Stimulated activated CD4-positive, alpha-beta T cell treated with anti-CD3 and anti-CD28 coated beads, Interleukin-4, amount 100 ng/mL, for 24 hours (primary cell): ENCODE results near the gene IRX5.
A peak's percentile ranks its signal among the peaks of the same experiment; 100 is the strongest.

Experiments
- DNase-seq: peaks from one replicate; pipeline ENCODE4 v3.0.0-alpha.2; 2020

The IRX5 gene

DNA sequence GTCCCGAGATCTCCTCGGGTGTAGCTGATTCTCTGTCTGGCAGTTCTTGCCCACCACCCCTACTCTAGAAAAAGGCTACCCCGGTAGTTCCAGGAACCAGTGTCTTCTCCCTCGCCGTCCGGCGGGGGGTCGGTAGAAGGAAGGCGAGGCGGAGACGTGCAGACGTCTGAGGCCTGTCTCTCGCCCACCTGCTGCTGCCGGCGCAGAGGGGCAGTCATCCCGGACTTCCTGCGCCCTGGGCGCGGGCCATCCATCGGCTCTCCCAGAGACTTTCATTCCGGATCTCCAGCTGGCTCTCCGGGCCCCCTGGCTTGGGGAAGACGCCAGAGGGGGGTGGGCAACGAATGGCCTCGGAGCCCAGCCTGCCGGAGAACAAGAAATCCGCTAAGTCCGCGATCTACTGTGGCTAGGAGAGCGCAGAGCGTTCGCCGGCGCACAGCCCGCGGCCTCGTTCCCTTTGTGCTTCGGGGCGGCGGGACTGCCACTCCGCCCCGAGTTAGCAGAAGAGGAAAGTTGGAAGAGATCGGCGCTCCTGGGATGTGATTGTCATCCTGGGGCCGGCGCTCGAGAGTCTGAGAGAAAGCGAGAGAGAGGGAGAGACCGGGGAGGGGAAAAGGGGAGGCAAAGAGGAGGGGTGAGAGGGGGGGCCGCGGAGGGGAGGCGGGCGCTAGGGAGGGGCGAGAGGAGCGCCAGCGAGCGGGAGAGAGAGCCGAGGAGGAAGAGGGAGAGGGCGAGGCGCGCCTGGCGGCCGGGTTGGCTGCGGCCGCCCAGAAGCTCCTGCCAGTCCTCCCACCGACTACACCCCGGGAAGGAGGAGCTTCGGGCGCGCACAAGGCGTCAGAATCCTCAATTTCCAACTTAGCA is at the start of gene IRX5:
Gene IRX5 (plus strand): TSS at position 861 of the 864 bp plus-strand sequence. CDS start 334 bp downstream, outside the sequence.
- DNase-seq, result peak; percentile 12

DNA sequence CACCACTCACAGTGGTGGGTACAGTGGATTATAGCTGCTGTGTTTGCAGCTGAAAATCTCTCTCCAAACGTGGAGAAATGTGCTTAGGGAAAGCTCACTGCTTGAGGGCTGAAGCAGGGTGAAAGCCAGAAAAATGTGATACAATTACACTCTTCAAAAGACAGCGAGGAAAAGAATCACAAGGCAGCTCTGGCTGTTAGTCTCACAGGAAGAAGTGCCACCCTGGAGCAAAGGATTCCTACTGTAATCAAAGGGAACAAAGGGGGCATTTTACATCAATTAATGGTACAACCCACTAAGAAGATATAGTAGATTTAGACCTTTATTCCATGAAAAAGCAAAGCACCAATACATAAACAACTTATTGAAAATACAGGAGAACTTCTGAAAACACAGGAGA is 48.1 kb upstream of the IRX5 start:
- no peak for DNase-seq

DNA sequence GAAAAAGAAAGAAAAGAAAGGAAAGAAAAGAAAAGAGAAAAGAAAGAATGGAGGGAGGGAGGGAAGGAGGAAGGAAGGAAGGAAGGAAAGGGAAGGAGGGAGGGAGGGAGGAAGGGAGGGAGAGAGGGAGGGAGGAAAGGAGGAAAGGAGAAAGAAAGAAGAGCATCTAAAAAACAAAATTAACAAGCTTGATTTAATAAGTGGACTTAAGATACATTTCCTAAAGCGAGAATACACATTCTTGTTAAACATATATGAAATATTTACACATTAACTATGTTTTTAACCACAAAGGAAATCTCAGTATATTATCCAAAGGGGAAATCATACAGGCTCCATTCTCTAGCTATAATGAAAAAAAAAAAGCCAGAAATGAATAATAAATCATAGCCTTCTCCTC is 47.3 kb upstream of the IRX5 start:
- no peak for DNase-seq

DNA sequence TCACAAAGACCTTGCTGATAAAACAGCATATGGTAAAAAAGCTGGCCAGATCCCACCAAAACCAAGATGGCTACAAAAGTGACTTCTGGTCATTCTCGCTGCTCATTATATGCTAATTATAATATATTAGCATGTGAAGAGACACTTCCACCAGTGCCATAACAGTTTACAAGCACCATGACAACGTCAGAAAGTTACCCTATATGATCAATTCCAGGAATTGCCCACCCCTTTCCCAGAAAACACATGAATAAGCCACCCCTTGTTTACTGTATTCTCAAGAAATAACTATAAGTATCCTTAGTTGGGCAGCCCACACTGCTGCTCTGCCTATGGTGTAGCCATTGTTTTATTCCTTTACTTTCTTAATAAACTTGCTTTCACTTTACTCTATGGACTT is 44.6 kb upstream of the IRX5 start:
- DNase-seq, result no peak

DNA sequence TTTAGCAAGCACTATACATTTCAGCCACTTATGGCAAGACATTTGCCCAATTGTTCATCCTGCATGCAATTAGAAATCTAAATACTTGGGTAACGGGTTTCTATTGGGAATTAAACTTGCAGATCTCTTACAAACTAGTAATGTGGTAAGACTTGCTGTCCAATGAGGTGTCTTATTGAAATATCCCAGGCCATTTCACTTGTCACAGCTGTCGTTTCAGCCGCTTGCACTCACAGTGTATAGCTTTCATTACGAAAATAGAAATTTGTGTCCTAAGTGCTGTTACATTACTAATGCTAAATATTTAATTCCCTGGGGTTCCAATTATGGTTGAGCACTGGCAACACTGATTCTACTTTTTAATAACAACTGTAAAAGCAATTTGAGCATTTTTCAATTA is 40.3 kb upstream of the IRX5 start:
- no peak for DNase-seq

DNA sequence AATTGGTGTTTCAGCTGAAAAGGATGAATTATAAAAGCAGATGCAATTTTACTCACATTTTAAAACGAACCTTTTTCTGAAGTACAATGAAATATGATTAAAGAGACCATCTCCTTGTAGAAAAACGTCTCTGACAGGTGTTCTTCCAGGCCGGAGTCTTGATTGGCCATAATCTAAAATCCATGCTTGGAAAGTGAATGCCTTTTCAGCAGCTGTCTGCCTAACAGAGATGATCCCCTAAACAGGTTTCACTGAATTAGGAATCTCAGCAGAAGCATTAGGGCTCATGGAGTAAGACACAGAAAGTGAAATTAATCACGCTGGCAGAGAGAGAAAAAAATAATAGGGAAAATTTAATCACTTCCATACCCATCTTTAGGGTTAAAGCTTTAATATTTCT is 39.3 kb upstream of the IRX5 start:
- DNase-seq, result no peak

DNA sequence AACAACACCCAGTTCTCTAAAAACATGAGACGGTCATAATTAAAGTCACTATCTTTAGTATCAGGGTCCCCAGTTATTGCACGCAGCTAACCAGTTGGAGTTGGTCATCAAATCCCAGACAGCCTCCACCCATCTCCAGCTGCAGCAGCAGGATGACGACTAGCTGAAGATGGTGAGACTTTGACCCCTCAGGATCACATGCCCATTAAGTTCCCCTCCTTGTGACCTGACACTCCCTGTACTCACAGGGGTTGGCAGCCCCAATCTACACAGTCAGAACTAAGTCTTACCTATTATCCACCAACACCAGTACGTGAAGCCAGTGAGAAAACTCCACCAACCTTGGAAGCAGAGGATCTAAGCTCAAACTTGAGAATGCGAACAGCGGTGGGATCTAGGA is 37.7 kb upstream of the IRX5 start:
- no peak for DNase-seq

DNA sequence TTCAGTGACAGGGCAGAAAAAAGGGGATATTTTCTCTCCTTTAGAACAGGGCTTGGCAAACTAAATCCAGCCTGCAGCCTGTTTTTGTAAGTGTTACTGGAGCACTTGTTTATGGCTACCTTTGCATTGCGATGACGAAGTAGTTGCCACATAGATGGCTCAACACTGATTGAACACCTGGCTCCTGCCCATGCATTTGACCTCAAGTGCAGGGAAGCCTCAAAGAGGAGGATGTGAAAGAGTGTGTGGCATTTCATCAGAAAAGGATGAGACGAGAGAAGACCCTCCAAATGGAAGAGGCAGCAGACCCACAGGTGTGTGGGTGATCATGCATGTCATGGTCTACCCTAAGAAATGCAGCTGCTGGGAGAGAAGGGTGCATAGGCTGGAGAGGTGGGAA is 32.7 kb upstream of the IRX5 start:
- no peak for DNase-seq

DNA sequence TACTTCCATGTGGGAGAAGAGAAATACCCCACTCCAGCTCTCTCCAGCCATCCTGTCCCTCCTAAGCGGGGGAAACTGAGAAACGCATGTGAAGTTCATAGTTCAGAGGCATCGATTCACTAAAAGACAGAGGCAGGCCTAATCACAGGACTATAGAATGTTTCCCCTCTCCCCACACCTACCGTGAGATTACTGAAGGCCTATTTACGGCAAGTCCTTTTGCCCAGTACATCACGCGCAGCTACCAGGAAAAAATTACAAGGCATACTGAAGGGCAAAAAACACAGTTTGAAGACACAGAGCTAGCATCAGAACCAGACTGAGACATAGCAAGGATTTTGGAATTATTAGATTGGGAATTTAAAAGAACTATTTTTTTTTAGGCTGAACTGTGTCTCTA is 29.1 kb upstream of the IRX5 start:
- no peak for DNase-seq

DNA sequence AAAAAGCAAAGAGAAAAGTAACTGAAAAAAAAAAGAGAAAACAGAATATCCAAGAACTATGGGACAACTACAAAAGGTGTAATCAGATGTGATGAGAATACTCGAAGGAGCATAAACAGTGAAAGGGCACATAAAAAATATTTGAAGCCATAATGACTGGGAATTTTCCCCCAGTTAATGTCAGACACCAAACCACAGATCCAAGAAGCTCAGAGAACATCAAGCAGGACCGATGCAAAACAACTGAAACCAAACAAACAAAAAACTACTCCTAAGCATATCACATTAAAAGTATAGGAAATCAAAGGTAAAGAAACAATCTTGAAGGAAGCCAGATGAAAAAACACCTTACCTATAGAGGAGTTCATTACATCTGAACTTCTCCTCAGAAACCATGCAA is 27.6 kb upstream of the IRX5 start:
- DNase-seq, result no peak

DNA sequence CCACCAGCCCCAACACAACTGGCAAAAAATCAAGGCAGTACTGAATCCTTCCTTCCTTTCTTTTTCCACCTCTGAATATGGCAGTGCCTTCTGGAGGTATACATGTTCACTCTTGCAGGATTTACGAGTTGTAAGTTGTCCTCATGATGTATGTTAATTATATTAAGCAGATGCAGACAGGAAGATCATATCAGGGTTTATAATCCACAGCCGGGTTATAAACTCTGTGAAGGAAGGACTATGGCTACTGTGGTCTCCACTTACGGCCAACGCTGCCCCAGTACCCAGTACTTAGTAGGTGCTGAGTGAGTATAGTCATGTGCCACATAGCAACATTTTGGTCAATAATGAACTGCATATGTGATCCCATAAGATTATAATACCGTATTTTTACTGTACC is 19.6 kb upstream of the IRX5 start:
- DNase-seq, result no peak

DNA sequence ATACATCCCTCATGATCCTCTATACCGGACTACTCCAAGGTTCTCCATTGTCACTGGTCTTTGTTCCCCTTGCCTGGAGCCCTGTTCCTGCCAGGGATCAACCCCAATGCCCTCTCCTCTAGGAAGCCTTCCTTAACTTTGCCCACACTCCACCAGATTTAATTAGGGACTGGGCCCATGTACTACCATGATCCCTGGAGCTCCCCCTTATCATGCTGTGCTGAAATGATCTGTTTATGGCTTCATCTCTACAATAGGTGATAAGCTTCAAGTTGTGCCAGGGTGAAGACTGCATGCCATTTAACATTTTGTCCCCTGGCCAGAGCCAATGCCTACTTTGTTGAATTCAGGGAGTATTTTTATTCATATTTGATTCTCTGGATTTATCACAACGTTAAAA is 17.9 kb upstream of the IRX5 start:
- DNase-seq, result no peak

DNA sequence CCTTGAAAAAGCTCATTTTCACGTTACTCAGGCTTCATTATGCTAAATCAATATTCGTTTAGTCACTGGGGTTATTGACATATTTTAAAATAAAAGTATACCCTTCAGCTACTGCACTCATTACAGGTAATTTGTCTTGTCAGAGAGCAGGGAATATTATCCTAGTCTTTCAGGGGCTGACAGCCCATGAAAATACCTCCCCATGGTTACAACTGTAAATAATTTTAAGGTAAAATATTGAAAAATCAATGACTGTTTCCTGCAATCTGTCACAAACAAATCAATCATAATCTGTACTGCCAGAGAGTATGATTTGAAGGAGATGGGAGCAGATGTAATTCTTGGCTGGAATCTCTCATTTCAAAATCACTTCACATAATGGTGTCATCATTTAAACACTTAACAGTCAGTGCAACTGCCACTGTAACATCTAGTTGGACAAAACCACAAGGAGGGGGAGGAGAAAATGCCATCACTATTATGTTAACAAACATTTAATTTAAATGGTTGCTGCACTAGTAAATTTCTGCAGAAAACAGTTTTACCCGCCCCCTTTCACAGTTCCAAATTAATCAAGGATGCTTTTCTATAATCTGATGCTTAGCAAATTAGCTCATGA is 9.3 kb upstream of the IRX5 start:
- DNase-seq, result no peak

DNA sequence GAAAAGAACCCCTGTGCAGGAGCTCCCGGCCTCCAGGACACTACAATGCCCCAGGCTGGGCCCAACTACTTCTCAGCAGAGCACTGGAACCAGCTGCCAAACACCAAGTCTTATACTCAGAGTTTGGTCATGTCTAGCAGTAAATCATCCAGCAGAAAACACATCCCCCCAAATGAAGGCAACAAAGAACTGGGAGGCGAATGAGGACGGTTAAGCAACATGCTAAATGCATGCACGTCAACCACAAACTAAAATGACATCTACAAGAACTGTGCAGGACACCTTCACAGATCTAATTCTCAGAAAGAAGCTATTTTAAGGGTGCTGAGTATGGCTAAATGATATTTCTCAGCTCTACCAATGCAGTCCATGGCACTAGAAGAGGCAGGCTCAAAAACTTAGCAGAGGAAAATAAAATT is 7.6 kb upstream of the IRX5 start:
- DNase-seq, result no peak

DNA sequence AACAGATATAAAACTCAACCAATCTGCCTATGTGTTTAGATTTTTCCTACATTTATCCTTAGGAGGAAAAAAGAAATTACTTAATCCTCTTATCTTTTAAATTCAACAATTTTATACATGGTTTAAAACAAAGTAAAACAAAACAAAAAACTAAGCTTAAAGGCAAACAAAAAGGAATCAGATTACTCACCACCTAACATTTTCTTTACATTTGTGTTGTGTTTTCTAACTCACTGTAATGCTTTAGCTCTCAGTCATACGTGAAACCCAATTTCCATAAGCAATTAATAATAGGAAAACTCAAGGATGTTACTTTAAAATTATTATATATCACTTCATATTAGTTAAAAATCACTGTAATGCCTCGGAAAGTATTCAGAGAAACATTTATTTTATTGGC is 6.7 kb upstream of the IRX5 start:
- no peak for DNase-seq

DNA sequence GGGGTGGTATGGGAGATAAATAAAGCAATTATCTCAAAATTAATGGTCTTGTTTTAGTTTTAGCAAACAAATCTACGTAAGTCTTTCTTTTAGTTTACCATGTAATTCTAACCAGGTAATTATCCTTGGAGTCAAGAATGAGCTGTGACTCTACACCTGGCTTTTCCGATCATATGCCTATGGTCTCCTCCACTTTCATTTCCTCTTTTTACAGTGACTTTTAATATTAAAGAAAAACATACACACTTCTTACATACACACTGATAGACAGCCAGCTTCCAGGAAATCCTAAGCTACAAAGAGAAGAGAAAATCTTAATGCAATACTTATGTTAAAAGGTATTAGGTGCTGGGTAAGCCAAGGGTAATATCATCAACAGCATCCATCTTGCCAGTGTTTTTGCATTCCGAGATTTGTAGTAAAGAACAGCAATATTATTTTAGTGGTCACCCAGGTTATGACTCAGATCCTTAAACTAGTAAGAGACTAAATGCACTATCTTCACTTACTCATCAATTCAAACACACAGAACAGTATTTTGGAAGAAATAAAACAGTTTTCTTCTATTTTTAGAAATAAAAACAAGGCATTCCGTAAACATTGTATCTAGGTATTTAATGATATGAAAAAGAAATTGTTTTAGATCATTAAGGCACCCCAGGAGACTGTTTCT is 4.4 kb upstream of the IRX5 start:
- no peak for DNase-seq

DNA sequence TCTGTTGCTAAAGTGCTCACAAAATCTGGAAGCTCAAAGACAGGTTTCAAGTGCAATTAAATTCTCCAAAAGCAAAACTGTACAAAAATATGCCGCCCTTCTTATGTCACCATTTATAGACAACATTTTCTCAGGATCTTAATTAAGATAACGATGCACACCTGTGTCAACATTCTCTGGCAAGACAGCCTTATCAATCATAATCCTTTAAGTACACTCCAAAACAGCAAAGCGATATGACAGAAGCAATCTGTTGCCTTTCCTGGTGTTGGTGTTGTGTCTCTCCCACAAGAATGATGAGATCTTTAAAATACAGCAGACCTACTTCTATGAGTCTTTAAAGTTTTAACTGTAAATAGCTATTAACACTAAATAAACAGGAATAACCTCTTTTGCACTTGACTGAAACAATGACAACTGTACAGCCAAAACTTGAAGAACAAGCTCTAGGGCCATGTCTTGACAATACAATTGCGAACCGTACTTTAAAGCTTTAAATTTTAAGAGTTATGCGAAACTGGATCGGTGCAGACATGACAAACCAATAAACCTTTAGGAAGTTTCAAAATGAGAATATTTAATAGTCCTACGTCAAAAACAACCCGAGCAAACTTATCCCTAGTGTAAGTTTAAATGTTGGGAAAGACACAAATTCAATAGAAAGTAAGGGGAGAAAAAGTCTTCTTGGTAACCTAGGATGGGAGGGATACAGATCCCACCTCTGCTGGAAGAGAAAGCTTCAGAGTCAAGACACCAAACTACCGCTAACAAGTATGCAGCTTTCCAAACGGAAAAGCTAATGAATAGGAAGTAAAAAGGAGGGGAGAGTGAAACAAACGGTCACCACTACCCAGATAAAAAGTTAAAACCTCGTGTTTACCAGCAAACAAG is 3.3 kb upstream of the IRX5 start:
- DNase-seq, result no peak

DNA sequence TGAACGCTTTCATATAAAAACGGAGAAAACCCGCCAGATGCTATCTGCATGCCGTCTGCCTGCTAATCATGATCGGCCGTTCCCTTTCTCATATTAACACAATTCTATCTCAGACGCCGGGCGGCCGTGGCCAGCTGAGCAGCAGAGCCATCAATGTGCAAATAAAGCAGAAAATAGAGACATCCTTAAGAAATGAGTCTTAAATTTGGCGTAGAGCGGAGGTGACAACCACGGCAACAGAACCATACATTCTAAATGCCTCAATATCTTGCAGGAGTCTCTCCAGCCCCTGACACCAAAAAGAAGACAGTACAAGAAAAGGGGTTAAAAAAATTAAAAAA is 2.7 kb upstream of the IRX5 start:
- DNase-seq, result no peak

DNA sequence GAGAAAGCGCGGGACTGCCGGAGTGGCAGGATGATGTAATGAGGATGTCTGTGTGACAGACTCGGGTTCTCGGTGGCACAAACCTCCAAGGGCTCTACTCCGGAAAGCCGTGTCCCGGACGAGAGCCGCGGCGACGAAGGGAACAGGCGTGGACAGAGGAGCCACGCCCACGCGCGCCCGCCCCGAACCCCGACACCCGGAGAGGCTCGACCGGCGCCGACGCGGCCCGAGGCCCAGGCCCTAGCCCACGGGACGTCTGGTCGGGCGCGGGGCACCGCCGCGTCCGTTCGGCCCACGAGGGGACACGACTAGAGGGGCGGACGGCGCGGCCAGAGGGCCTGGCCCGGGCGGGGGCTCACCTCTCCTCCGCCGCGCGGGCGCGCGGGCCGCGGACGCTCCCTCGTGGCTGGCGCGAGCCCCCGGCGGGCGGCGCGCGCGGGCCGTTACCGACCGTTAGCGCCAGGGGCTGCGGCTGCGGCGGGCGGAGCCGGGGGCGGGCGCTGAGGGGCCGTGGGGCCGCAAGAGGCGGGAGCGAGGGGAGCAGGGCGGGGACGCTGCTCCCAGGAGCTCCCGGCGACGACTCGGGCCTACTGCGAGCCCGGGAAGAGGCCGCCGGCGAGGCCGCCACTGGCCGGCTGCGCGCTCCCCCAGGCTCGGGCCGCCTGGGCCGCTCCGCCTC is 2.1 kb upstream of the IRX5 start:
- DNase-seq, result peak; percentile 14

DNA sequence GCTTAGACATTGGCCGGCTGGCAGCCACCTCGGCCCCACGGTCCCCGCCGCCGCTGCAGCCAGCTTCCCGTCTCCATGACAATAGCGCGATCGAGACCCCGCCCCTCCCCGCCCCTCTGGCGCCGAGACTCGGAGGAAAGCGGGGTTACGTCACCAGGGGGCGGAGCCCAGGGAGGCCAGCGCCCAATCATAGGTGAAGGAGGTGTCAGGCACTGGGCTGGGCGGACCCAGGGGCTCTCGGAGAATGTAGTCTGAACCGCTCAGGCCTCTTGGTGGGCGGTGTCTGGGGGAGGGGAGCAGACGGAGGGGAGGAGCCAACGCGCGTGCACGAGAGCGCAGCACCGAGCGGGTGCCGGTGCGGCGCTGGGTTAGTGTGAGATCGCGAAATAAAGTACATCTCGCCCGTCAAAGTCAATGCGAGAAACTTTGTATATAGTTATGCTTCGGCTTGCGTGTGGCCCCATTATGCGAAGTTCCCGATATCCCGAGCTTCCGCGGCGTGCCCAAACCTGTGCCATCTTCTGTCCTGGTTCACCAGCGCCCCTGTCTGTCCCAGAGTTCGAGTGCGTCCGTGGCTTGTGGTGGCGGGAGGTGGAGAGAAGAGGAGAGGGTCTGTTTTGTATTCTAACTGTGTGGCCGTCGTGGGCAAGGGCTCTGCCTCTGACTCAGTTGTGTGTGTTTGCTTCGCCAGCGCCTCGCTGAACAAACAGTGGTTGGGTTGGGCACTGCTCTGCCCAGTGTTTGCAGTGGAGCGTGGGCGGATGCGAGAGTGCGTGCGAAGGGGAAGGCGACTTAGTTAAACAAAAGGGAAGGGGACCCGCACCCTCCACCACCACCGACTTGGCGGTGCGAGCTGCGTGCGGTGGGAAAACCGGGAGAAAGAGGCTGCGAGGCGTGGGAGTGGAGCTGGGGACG is 1.3 kb upstream of the IRX5 start:
- DNase-seq, result peak; percentile 91

DNA sequence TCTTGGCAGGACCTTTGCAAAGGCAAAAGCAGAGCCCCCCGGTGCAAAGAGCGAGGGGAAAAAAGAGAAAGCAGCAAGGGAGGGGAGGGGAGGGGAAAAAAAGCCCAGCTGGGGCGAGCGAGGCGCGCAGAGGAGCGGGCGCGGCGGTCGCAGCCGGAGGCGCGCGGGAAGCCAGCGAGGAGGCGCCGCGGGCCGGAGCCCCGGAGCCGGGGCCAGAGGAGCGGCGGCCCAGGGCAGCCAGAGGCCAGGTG is 129 bp downstream of the IRX5 start:
- DNase-seq, result no peak
